ENCODE data around the gene CCK. TPM values are rescaled to one million over a fixed set of nuclear protein-coding genes. Genes with fewer than 3 reads are reported as not detected.

The CCK gene
- total RNA-seq, 6 experiments from 2014 or later: not detected

DNA sequence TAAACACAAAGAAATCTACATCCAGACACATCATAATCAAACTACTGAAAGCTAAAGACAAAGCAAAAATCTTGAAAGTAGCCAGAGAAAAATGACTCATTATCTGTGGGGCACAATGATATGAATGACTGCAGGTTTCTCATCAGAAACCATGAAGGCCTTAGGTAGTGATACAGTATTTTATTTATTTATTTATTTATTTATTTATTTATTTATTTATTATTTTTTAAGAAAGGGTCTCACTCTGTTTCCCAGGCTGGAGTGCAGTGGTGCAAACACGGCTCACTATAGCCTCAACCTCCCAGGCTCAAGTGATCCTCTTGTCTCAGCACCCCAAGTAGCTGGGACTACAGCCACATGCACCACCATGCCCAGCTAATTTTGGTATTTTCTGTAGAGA lies 15.2 kb downstream of the CCK start:
- TF ChIP-seq, protein P1, sequence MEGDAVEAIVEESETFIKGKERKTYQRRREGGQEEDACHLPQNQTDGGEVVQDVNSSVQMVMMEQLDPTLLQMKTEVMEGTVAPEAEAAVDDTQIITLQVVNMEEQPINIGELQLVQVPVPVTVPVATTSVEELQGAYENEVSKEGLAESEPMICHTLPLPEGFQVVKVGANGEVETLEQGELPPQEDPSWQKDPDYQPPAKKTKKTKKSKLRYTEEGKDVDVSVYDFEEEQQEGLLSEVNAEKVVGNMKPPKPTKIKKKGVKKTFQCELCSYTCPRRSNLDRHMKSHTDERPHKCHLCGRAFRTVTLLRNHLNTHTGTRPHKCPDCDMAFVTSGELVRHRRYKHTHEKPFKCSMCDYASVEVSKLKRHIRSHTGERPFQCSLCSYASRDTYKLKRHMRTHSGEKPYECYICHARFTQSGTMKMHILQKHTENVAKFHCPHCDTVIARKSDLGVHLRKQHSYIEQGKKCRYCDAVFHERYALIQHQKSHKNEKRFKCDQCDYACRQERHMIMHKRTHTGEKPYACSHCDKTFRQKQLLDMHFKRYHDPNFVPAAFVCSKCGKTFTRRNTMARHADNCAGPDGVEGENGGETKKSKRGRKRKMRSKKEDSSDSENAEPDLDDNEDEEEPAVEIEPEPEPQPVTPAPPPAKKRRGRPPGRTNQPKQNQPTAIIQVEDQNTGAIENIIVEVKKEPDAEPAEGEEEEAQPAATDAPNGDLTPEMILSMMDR (IDR thresholded peaks at IDR 0.05): no peak
- peaks cover 24% of the 10 kb centered on the region for H3K4me1 Mint-ChIP-seq (ENCODE audit: low read depth)
- H3K27me3 Mint-ChIP-seq (ENCODE audit: insufficient read depth): peaks cover 28% of the 10 kb centered on the region
- no peaks in the 10 kb centered on the region for H3K9me3 Mint-ChIP-seq
- H3K36me3 Mint-ChIP-seq (ENCODE audit: low read depth): no peaks in the 10 kb centered on the region
- no peak for DNase-seq
- H3K27ac Mint-ChIP-seq: no peak overlapping the region
- H3K4me3 Mint-ChIP-seq: no peak overlapping the region

- H3K36me3 Mint-ChIP-seq (ENCODE audit: low read depth): no peaks in the 10 kb centered on the region
- peaks cover 31% of the 10 kb centered on the region for H3K27me3 Mint-ChIP-seq (ENCODE audit: insufficient read depth)
- TF ChIP-seq, protein P1 (IDR thresholded peaks at IDR 0.05): peak; percentile 94
- no peak overlapping the region for H3K27ac Mint-ChIP-seq
- peak; percentile 61 for DNase-seq
- no peaks in the 10 kb centered on the region for H3K4me1 Mint-ChIP-seq (ENCODE audit: low read depth)
- no peaks in the 10 kb centered on the region for H3K9me3 Mint-ChIP-seq
- peak overlapping the region; percentile 22; the same call in 1 of the 2 replicates for H3K4me3 Mint-ChIP-seq
Observed at GRCh38 chr3:42247576-42248027, 18.4 kb downstream of the CCK start.

GRCh38 chr3:42246091-42246490 lies 19.9 kb downstream of the CCK start:
- no peaks in the 10 kb centered on the region for H3K9me3 Mint-ChIP-seq
- TF ChIP-seq, protein P1 (IDR thresholded peaks at IDR 0.05): no peak
- H3K36me3 Mint-ChIP-seq (ENCODE audit: low read depth): no peaks in the 10 kb centered on the region
- H3K27me3 Mint-ChIP-seq (ENCODE audit: insufficient read depth): peaks cover 26% of the 10 kb centered on the region
- no peak overlapping the region for H3K27ac Mint-ChIP-seq
- DNase-seq: no peak
- no peaks in the 10 kb centered on the region for H3K4me1 Mint-ChIP-seq (ENCODE audit: low read depth)
- H3K4me3 Mint-ChIP-seq: no peak overlapping the region

- no peak overlapping the region for H3K27ac Mint-ChIP-seq
Observed at GRCh38 chr3:42236611-42237010, 29.4 kb downstream of the CCK start.

GRCh38 chr3:42235532-42235931 lies 30.5 kb downstream of the CCK start:
- TF ChIP-seq, protein P1 (IDR thresholded peaks at IDR 0.05): no peak
- H3K27ac Mint-ChIP-seq: no peak overlapping the region
- H3K36me3 Mint-ChIP-seq (ENCODE audit: low read depth): peaks cover 4% of the 10 kb centered on the region
- peaks cover 23% of the 10 kb centered on the region for H3K9me3 Mint-ChIP-seq
- H3K4me3 Mint-ChIP-seq: no peak overlapping the region
- DNase-seq: no peak
- peaks cover 1% of the 10 kb centered on the region; the same call in 1 of the 2 replicates for H3K4me1 Mint-ChIP-seq (ENCODE audit: low read depth)
- peaks cover 24% of the 10 kb centered on the region for H3K27me3 Mint-ChIP-seq (ENCODE audit: insufficient read depth)

More at GRCh38 chr3:42236611-42237010, 29.4 kb downstream of the CCK start:
- TF ChIP-seq, protein P1 (IDR thresholded peaks at IDR 0.05): no peak
- peaks cover 4% of the 10 kb centered on the region for H3K36me3 Mint-ChIP-seq (ENCODE audit: low read depth)
- H3K9me3 Mint-ChIP-seq: peaks cover 23% of the 10 kb centered on the region
- H3K4me3 Mint-ChIP-seq: no peak overlapping the region
- no peak for DNase-seq
- no peaks in the 10 kb centered on the region for H3K4me1 Mint-ChIP-seq (ENCODE audit: low read depth)
- peaks cover 21% of the 10 kb centered on the region for H3K27me3 Mint-ChIP-seq (ENCODE audit: insufficient read depth)

- Mint-ChIP-seq H3K27me3 (ENCODE audit: insufficient read depth) (peaks cover 24% of the 10 kb centered on the region), H3K27ac (no peak overlapping the region), H3K4me1 (ENCODE audit: low read depth) (peaks cover 30% of the 10 kb centered on the region), H3K9me3 (no peaks in the 10 kb centered on the region), H3K4me3 (no peak overlapping the region), H3K36me3 (ENCODE audit: low read depth) (no peaks in the 10 kb centered on the region; the same call in 1 of the 2 replicates)
- no peak for DNase-seq
- TF ChIP-seq, protein P1 (IDR thresholded peaks at IDR 0.05): no peak
Observed at GRCh38 chr3:42230860-42231259, 35.1 kb downstream of the CCK start.
